WERI-Rb-1 (cell line): ENCODE results near the gene YIPF7.

ENCODE experiments used
- DNase-seq: peaks from one replicate; pipeline ENCODE4 v3.0.0-alpha.2; 2020
- H3K27ac ChIP-seq: fragments of 250-450 bp; sonication (Bioruptor Pico); 2 replicates; pipeline ENCODE4 v1.5.1; 2020; ENCODE audit warnings: mild to moderate bottlenecking, moderate library complexity
- H3K27me3 ChIP-seq: fragments of 250-450 bp; sonication (Bioruptor Pico); 2 replicates; pipeline ENCODE4 v1.5.1; 2021; ENCODE audit warnings: mild to moderate bottlenecking, low read depth, moderate library complexity; ENCODE audit not compliant: insufficient read depth, severe bottlenecking
- H3K36me3 ChIP-seq: fragments of 250-450 bp; sonication (Bioruptor Pico); 2 replicates; pipeline ENCODE4 v1.5.1; 2020; ENCODE audit warnings: mild to moderate bottlenecking, moderate library complexity
- H3K4me3 ChIP-seq: 2 replicates; pipeline ENCODE4 v1.5.1; 2011; ENCODE audit warnings: low read depth, mild to moderate bottlenecking, control low read depth, low read length
- H3K9me3 ChIP-seq: fragments of 250-450 bp; sonication (Bioruptor Pico); 2 replicates; pipeline ENCODE4 v1.5.1; 2021; ENCODE audit warnings: mild to moderate bottlenecking, moderate library complexity; ENCODE audit not compliant: severe bottlenecking
- TF ChIP-seq, protein P1 (sequence below): IDR thresholded peaks from 2 replicates; pipeline ENCODE4 v1.5.1; 2011; ENCODE audit warnings: low read depth, mild to moderate bottlenecking, control low read depth, inconsistent platforms, low read length

YIPF7 gene

DNA sequence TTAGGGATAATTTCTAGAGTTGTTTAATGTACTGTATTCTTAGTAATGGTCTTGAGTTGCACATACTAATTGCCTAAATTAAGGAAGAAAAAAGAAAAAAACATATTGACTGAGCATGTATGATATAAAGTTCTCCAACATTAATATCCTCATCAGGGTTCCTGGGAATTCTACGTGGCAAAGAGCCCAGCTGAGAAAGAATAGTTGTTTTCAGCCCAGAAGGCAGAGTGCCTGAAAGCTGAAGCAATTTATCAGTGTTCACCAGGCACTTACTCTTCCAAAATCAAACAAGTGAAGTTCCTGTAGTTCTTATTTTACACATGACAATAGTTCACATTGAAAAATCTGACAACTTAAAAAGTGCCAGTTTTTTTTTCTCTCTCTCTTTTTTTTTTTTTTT is 27.7 kb downstream of the YIPF7 start:
- H3K4me3 ChIP-seq: no peak overlapping the region
- no peaks in the 10 kb centered on the region for H3K9me3 ChIP-seq
- H3K27ac ChIP-seq: no peak overlapping the region
- no peaks in the 10 kb centered on the region for H3K27me3 ChIP-seq
- TF ChIP-seq, protein P1, sequence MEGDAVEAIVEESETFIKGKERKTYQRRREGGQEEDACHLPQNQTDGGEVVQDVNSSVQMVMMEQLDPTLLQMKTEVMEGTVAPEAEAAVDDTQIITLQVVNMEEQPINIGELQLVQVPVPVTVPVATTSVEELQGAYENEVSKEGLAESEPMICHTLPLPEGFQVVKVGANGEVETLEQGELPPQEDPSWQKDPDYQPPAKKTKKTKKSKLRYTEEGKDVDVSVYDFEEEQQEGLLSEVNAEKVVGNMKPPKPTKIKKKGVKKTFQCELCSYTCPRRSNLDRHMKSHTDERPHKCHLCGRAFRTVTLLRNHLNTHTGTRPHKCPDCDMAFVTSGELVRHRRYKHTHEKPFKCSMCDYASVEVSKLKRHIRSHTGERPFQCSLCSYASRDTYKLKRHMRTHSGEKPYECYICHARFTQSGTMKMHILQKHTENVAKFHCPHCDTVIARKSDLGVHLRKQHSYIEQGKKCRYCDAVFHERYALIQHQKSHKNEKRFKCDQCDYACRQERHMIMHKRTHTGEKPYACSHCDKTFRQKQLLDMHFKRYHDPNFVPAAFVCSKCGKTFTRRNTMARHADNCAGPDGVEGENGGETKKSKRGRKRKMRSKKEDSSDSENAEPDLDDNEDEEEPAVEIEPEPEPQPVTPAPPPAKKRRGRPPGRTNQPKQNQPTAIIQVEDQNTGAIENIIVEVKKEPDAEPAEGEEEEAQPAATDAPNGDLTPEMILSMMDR: no peak
- no peaks in the 10 kb centered on the region for H3K36me3 ChIP-seq
- DNase-seq: no peak

DNA sequence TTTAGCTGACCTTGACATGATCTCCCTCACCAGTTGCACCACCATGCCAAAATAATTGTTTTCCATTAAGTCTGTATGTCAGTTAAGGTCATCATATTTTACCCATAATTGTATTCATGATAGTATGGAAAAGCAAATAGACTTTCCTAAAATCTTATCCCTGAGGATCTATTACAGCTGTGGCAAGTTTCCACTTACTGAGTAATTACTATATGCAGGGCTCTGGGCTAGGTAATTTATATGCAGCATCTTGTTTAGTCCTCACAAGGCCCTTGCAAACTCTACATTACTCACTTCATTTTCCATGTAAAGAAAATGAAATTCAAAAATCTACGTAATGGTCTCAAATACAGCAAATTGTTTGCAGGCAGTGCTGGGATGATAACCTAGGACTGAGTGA is 34.8 kb downstream of the YIPF7 start:
- DNase-seq: no peak
- Histone ChIP-seq H3K4me3 (no peak overlapping the region), H3K9me3 (no peaks in the 10 kb centered on the region), H3K36me3 (no peaks in the 10 kb centered on the region), H3K27ac (no peak overlapping the region), H3K27me3 (no peaks in the 10 kb centered on the region)
- TF ChIP-seq, protein P1: no peak

DNA sequence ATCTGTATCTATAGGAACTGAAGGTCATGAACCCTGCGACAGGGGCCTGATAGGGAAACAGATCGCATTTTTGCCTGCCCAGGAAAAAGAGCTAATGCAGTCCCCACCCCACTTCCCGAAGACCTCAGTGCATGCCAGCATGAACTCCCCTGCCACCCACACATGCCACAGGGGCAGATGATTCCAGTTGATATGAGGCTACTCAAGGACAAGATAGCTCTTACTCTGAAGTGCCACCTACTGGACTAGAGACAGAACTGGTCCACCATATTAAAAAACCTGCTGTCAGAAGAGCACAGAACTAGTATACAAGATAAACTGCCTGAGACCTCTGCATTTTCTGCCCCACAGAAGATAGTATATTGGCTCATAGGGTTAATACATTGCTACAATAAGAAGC is 68.0 kb downstream of the YIPF7 start:
- Histone ChIP-seq H3K4me3 (no peak overlapping the region), H3K27ac (no peak overlapping the region), H3K9me3 (no peaks in the 10 kb centered on the region), H3K36me3 (no peaks in the 10 kb centered on the region), H3K27me3 (no peaks in the 10 kb centered on the region)
- no peak for DNase-seq
- TF ChIP-seq, protein P1: peak; percentile 36

DNA sequence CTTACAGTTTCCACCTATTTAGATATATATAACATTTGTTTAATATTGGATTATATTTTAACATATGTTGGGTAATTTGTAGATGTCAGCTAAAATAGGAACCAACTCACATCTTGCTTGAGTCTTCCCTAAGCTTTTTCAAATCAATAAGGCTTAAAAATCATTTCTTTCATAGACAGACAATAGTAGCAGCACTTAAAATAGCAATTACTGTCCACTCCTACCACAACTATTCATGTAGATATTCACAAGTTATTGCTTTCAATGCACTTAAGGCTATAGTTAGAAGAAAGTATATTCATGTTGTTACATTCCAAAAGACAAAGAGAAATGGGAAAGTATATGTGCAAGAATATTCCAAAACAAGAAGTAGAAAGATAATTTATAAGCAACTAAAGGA is 71.2 kb downstream of the YIPF7 start:
- TF ChIP-seq, protein P1: no peak
- no peak overlapping the region for H3K27ac ChIP-seq
- no peak for DNase-seq
- H3K36me3 ChIP-seq: no peaks in the 10 kb centered on the region
- H3K4me3 ChIP-seq: no peak overlapping the region
- H3K9me3 ChIP-seq: no peaks in the 10 kb centered on the region
- no peaks in the 10 kb centered on the region for H3K27me3 ChIP-seq

DNA sequence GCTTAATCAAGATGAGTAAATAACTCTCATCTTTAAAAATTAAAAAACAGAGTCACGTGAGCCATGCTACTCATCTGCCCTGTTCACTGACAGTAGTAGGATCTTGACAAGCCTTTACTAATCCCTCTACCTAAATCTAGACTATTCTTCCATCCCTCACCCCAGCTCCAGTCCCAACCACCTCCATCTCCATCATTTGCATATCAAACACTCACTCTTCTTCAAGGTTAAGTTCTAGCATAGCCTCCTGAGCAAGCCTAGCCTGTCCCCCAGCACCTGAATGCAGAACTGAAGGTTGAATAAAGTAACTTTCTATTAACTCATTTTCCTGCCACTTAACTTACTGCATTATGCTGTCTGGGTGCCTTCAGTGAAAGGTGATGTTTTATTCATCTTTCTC is 72.5 kb downstream of the YIPF7 start:
- H3K9me3 ChIP-seq: no peaks in the 10 kb centered on the region
- no peaks in the 10 kb centered on the region for H3K27me3 ChIP-seq
- DNase-seq: no peak
- no peaks in the 10 kb centered on the region for H3K36me3 ChIP-seq
- TF ChIP-seq, protein P1: no peak
- no peak overlapping the region for H3K4me3 ChIP-seq
- no peak overlapping the region for H3K27ac ChIP-seq
